Measurements from ENCODE around the gene DDR1. TPM values are rescaled to one million over a fixed set of nuclear protein-coding genes. Genes with fewer than 3 reads are reported as not detected.
A peak's percentile ranks its signal among the peaks of the same experiment; 100 is the strongest.
"Not testable (repeated sequence)": the region's sequence is repeated elsewhere in the genome, so short reads cannot be mapped to it uniquely, and the experiment has no call there.

The DDR1 gene
- total RNA-seq, 1 donor, result 32.4 TPM

DNA sequence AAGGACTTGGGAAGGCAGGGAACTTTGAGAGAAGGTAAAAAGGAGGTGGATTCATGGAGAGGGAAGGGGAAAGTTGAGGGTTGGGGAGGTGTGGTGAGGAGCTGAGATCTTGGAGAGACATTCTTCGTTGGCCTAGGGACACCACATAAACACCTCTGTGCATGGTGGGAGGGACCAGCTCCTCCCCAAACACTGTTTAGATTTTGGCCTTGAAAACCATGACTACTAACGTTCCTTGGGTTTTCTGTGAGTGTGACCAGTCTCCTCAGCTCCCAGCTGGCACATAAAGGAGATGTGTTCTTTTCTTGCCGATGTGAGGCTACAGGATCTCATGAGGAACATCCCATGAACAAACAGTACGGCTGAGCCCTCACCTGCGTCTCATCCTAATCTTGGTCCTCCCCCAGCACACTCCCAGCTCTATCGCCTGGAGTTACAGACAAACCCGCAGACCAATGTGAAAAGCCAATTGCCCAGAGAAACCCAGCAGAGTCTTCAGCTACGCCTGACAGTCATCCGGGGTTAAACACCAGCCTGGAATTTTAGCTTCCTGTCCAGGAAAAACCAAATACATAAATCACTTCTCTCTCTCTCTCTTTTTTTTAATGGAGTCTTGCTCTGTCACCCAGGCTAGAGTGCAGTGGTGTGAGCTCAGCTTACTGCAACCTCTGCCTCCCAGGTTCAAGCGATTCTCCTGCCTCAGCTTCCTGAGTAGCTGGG, 22.0 kb upstream of the DDR1 start:
- H3K4me3 ChIP-seq (ENCODE audit: low read depth, low read length), result no peak overlapping the region
- DNase-seq (ENCODE audit: low read depth), result peak; percentile 64
- TF ChIP-seq, protein P1, sequence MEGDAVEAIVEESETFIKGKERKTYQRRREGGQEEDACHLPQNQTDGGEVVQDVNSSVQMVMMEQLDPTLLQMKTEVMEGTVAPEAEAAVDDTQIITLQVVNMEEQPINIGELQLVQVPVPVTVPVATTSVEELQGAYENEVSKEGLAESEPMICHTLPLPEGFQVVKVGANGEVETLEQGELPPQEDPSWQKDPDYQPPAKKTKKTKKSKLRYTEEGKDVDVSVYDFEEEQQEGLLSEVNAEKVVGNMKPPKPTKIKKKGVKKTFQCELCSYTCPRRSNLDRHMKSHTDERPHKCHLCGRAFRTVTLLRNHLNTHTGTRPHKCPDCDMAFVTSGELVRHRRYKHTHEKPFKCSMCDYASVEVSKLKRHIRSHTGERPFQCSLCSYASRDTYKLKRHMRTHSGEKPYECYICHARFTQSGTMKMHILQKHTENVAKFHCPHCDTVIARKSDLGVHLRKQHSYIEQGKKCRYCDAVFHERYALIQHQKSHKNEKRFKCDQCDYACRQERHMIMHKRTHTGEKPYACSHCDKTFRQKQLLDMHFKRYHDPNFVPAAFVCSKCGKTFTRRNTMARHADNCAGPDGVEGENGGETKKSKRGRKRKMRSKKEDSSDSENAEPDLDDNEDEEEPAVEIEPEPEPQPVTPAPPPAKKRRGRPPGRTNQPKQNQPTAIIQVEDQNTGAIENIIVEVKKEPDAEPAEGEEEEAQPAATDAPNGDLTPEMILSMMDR (IDR thresholded peaks at IDR 0.05; ENCODE audit: insufficient read depth, low read depth, low read length), result no peak

DNA sequence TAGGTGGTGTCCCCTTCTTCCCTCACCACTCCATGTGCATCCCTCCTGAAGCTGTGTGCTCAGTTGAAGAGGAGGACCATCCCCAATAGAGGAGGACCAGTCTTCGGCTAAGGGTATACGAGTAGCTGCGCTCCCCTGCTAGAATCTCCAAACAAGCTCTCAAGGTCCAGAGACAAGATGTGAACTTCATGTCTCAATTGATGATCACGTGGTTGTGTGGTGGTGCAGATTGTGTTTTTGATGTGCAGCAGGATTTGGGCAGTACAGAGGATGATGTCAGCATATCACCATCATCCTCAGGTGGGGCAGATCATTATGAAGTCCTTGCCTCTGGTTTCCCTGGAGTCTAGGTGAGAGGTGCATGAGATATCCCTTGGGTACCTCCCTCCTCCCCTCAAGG, 20.0 kb upstream of the DDR1 start:
- no peak for DNase-seq (ENCODE audit: low read depth)
- TF ChIP-seq, protein P1 (IDR thresholded peaks at IDR 0.05; ENCODE audit: insufficient read depth, low read depth, low read length), result no peak
- H3K4me3 ChIP-seq (ENCODE audit: low read depth, low read length), result no peak overlapping the region

DNA sequence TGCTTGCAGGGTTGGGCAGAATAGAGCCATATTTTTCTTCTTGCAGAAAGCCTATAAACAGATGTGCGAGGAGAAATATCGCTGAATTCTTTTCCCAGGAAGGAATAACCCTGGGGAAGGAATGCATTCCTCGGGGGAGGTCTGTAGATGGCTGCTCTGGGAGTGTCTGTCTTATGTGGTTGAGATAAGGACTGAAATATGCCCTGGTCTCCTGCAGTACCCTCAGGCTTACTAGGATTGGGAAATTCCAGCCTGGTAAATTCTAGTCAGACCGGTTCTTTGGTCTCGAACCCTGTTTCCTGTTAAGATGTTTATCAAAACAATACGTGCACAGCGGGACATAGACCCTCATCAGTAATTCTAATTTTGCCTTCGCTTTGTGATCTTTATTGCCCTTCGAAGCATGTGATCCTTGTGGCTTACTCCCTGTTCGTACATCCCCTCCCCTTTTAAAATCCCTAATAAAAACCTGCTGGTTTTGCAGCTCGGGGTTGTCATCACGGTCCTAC, 15.0 kb upstream of the DDR1 start:
- peak; percentile 30 for DNase-seq (ENCODE audit: low read depth)
- not testable (repeated sequence) for H3K4me3 ChIP-seq (ENCODE audit: low read depth, low read length)

DNA sequence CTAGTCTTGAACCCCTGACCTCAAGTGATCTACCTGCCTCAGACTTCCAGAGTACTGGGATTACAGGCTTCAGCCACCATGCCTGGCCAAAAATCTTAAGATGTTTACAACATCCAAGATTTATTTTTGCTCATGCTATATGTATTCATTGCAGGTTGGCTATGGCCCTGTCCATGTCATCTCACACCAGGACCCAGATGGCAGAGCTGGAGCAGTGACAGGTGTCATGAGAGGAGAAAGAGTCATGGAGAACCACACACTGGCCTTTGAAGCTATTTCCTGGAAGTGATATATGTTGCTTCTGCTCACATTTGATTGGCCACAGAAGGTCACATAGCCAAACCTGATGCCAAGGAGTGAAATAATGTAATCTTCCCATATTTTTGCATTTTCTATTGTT, 13.8 kb upstream of the DDR1 start:
- TF ChIP-seq, protein P1 (IDR thresholded peaks at IDR 0.05; ENCODE audit: insufficient read depth, low read depth, low read length), result no peak
- no peak overlapping the region for H3K4me3 ChIP-seq (ENCODE audit: low read depth, low read length)
- no peak for DNase-seq (ENCODE audit: low read depth)

DNA sequence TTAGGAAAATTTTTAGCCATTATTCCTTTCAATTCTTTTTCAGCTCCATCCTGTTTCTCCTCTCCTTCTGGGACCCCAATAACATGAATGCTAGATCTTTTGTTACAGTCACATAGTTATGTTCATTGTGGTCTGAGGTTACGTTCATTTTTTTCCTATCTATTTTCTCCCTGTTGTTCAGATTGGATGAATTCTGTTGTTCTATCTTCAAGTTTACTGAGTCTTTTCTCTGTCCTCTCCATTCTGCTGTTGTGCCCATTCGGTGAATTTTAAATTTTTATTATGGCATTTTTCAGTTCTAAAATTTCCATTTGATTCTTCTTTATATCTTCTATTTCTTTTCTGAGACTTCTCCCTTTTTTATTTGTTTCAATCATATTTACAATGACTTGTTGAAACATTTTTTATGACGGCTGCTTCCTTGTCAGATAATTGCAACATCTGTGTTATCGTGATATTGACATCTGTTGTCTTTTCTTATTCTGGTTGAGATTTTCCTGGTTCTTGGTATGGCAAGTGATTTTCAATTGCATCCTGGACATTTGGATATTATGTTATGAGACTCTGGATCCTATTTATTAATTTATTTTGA, 12.6 kb upstream of the DDR1 start:
- TF ChIP-seq, protein P1 (IDR thresholded peaks at IDR 0.05; ENCODE audit: insufficient read depth, low read depth, low read length), result no peak
- no peak for DNase-seq (ENCODE audit: low read depth)
- no peak overlapping the region for H3K4me3 ChIP-seq (ENCODE audit: low read depth, low read length)

DNA sequence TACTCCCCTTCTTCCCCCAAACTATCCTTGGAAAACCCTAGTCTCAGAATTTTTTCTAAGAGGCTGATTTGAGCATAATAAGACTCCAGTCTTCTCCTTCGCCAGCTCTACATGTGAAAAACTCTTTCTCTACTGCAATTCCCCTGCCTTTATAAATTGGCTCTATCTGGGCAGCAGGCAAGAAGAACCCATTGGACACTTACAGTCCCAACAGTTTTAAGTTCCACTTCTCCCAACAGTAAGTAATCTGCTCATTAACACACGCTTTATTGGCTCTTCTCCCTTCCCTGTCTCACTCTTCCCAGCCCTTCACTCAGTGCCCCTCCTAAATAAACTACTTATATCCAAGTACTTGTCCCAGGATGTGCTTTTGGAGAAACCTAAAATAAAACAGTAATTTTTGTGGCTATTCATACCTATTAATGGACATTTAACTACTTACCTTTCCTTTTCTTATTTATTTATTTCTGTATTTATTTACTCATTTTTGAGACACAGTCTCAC, 11.1 kb upstream of the DDR1 start:
- no peak overlapping the region for H3K4me3 ChIP-seq (ENCODE audit: low read depth, low read length)
- TF ChIP-seq, protein P1 (IDR thresholded peaks at IDR 0.05; ENCODE audit: insufficient read depth, low read depth, low read length), result no peak
- no peak for DNase-seq (ENCODE audit: low read depth)

DNA sequence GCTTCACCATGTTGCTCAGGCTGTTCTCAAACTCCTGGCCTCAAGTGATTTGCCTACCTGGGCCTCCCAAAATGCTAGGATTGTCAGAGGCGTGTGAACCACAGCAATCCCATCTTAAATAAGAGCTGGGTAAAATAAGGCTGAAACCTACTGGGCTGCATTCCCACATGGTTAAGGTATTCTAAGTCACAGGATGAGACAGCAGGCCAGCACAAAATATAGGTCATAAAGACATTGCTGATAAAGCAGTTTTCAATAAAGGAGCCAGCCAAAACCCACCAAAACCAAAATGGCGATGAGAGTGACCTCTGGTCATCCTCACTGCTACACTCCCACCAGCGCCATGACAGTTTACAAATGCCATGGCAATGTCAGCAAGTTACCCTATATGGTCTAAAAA, 10.5 kb upstream of the DDR1 start:
- not testable (repeated sequence) for H3K4me3 ChIP-seq (ENCODE audit: low read depth, low read length); DNase-seq (ENCODE audit: low read depth)
